H1 (cell line): ENCODE results near the gene CCL3. TPM values are rescaled to one million over a fixed set of nuclear protein-coding genes. Genes with fewer than 3 reads are reported as not detected.

Source experiments
- CHD7 ChIP-seq: fragments of 300-600 bp; sonication (generic); IDR thresholded peaks from 2 replicates; pipeline ENCODE4 v1.7.1; 2012; ENCODE audit warnings: low read length, moderate library complexity, mild to moderate bottlenecking, inconsistent platforms; ENCODE audit not compliant: insufficient replicate concordance
- polyA plus RNA-seq, 7 experiments: library from polyadenylated mRNA; depleted of rRNA in 3 of 7; stranded (reverse) in 5 of 7; unstranded in 2 of 7; fragments of >200 nt in 5 of 7; fragments of 200-250 nt in 2 of 7; gene quantifications; 1 replicate in 5 of 7; 2 replicates in 1 of 7; 4 replicates in 1 of 7; pipeline versions ENCODE4 v1.2.1 to v1.2.3, GENCODE V29; 2011 to 2013; ENCODE audit warnings: missing spikeins in 2 of 7, mixed read lengths in 2 of 7
- total RNA-seq: library from RNA; stranded (reverse); fragmentation: NEBNext Ultra II Directional; extraction: Animal tissue kit (Norgen Biotek cat#: 25700); gene quantifications from 2 replicates; pipeline ENCODE4 v1.2.1, GENCODE V29; 2021

CCL3 gene
- total and polyA plus RNA-seq, 2 of the 8 experiments (the other 6 are each of a cell fraction or from before 2014, with no cell fraction given), result not detected

- no peak for TF ChIP-seq CHD7
These were observed 46.5 kb upstream of the CCL3 start (continued) for GRCh38 chr17:36136439-36136838.
